SK-N-SH (cell line): ENCODE results near the gene THUMPD3.

ENCODE experiments used
- CTCF ChIP-seq: fragments of 200-600 bp; sonication (generic); IDR thresholded peaks from 2 replicates; pipeline ENCODE4 v1.6.1; 2017; ENCODE audit warnings: antibody characterized with exemption, mild to moderate bottlenecking, moderate library complexity
- IRF3 ChIP-seq: fragments of 150-350 bp; IDR thresholded peaks from 2 replicates; pipeline ENCODE4 v1.6.1; 2016; ENCODE audit warnings: mild to moderate bottlenecking, low read depth, low read length
- JUND ChIP-seq: IDR thresholded peaks from 2 replicates; pipeline ENCODE4 v1.4.0; 2012
- NRF1 ChIP-seq: IDR thresholded peaks from 2 replicates; pipeline ENCODE4 v1.6.1; 2012; ENCODE audit warnings: low read depth, mild to moderate bottlenecking, low read length
- RAD21 ChIP-seq: IDR thresholded peaks from 2 replicates; pipeline ENCODE4 v1.6.1; 2012; ENCODE audit warnings: mild to moderate bottlenecking, low read length
- RFX5 ChIP-seq: IDR thresholded peaks from 2 replicates; pipeline ENCODE4 v1.6.1; 2012; ENCODE audit warnings: mild to moderate bottlenecking, improper control_type of control experiment, low read length
- SIN3A ChIP-seq: IDR thresholded peaks from 2 replicates; pipeline ENCODE4 v1.6.1; 2012; ENCODE audit warnings: low read depth, mild to moderate bottlenecking, low read length, moderate library complexity, borderline replicate concordance
- USF2 ChIP-seq: fragments of 150-350 bp; IDR thresholded peaks from 2 replicates; pipeline ENCODE4 v1.6.1; 2017; ENCODE audit warnings: antibody characterized with exemption, low read length, low read depth, borderline replicate concordance
- YY1 ChIP-seq: IDR thresholded peaks from 2 replicates; pipeline ENCODE4 v1.4.0; 2012; ENCODE audit warnings: low read depth, mild to moderate bottlenecking

- TF ChIP-seq CTCF: no peak
- TF ChIP-seq SIN3A: no peak
- no peak for TF ChIP-seq NRF1
- TF ChIP-seq IRF3: no peak
- no peak for TF ChIP-seq JUND
- TF ChIP-seq RAD21: no peak
- TF ChIP-seq USF2: no peak
- TF ChIP-seq YY1: no peak
- TF ChIP-seq RFX5: no peak
These were observed 32.6 kb upstream of the THUMPD3 start for GRCh38 chr3:9330166-9330703.
